ENCODE data around the gene RCBTB1. TPM values are rescaled to one million over a fixed set of nuclear protein-coding genes. Genes with fewer than 3 reads are reported as not detected.

The RCBTB1 gene
- total RNA-seq, 1 donor from 2014 or later = 2.0 TPM

GRCh38 chr13:49528161-49528560 is 57.2 kb downstream of the RCBTB1 start:
- H3K9me3 ChIP-seq = no peaks in the 10 kb centered on the region
- H3K4me3 ChIP-seq = no peak overlapping the region
- no peak overlapping the region for H3K27ac ChIP-seq
- peaks cover 12 to 22% of the 10 kb centered on the region in 2 donors for H3K36me3 ChIP-seq
- no peaks in the 10 kb centered on the region for H3K4me1 ChIP-seq
- no peak for DNase-seq (ENCODE audit: low spot score in 2 of 2)
- TF ChIP-seq, protein P1, sequence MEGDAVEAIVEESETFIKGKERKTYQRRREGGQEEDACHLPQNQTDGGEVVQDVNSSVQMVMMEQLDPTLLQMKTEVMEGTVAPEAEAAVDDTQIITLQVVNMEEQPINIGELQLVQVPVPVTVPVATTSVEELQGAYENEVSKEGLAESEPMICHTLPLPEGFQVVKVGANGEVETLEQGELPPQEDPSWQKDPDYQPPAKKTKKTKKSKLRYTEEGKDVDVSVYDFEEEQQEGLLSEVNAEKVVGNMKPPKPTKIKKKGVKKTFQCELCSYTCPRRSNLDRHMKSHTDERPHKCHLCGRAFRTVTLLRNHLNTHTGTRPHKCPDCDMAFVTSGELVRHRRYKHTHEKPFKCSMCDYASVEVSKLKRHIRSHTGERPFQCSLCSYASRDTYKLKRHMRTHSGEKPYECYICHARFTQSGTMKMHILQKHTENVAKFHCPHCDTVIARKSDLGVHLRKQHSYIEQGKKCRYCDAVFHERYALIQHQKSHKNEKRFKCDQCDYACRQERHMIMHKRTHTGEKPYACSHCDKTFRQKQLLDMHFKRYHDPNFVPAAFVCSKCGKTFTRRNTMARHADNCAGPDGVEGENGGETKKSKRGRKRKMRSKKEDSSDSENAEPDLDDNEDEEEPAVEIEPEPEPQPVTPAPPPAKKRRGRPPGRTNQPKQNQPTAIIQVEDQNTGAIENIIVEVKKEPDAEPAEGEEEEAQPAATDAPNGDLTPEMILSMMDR (IDR thresholded peaks at IDR 0.05) = no peak
- intact Hi-C loops (cut with DNase I) = no loop called here
- H3K27me3 ChIP-seq = no peaks in the 10 kb centered on the region

GRCh38 chr13:49527123-49527522 is 58.2 kb downstream of the RCBTB1 start:
- Histone ChIP-seq H3K27me3 (no peaks in the 10 kb centered on the region), H3K36me3 (peaks cover 20 to 27% of the 10 kb centered on the region in 2 donors), H3K27ac (no peak overlapping the region), H3K9me3 (no peaks in the 10 kb centered on the region), H3K4me1 (no peaks in the 10 kb centered on the region), H3K4me3 (no peak overlapping the region)
- DNase-seq (ENCODE audit: low spot score in 2 of 2) = no peak
- TF ChIP-seq, protein P1 (IDR thresholded peaks at IDR 0.05) = no peak
- intact Hi-C loops (cut with DNase I) = no loop called here

- H3K4me3 ChIP-seq = no peak overlapping the region
- TF ChIP-seq, protein P1 (IDR thresholded peaks at IDR 0.05) = no peak
- intact Hi-C loops (cut with DNase I) = no loop called here
- H3K27ac ChIP-seq = no peak overlapping the region
- no peaks in the 10 kb centered on the region for H3K9me3 ChIP-seq
- H3K36me3 ChIP-seq = peaks cover 24 to 35% of the 10 kb centered on the region in 2 donors
- no peaks in the 10 kb centered on the region for H3K27me3 ChIP-seq
- H3K4me1 ChIP-seq = no peaks in the 10 kb centered on the region
- DNase-seq (ENCODE audit: low spot score in 2 of 2) = no peak
These were observed 60.4 kb downstream of the RCBTB1 start for GRCh38 chr13:49524740-49525501.

GRCh38 chr13:49521224-49521623 is 64.1 kb downstream of the RCBTB1 start:
- H3K9me3 ChIP-seq = no peaks in the 10 kb centered on the region
- H3K4me1 ChIP-seq = no peaks in the 10 kb centered on the region
- H3K27me3 ChIP-seq = no peaks in the 10 kb centered on the region
- no peak for DNase-seq (ENCODE audit: low spot score in 2 of 2)
- TF ChIP-seq, protein P1 (IDR thresholded peaks at IDR 0.05) = no peak
- intact Hi-C loops (cut with DNase I) = no loop called here
- no peak overlapping the region for H3K4me3 ChIP-seq
- peaks cover 18 to 45% of the 10 kb centered on the region in 2 donors for H3K36me3 ChIP-seq
- H3K27ac ChIP-seq = no peak overlapping the region

DNA sequence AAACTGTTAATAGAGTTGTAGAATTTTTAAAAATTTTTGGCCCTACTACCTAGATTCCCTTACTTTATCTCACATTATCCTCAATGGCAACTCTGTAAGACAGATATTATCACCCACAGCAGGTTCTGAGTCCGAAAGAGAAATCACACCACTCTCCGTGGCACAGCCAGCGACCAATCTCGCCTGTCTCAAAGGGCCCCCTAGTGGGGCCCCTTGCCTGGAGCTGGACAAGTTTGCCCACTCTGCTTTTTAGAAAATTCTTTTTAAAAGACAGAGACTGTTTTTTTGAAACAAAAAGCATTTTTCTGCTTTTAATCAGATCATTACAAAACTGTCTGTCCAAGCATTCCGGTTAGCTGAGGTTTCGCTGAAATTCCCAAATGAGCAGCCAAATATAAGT is 67.9 kb downstream of the RCBTB1 start:
- Histone ChIP-seq H3K36me3 (peaks cover 14 to 52% of the 10 kb centered on the region in 2 donors), H3K4me3 (no peak overlapping the region), H3K27me3 (no peaks in the 10 kb centered on the region), H3K4me1 (no peaks in the 10 kb centered on the region), H3K27ac (no peak overlapping the region), H3K9me3 (no peaks in the 10 kb centered on the region)
- TF ChIP-seq, protein P1 (IDR thresholded peaks at IDR 0.05) = peak in 1 of 3 experiments; percentile 4
- DNase-seq (ENCODE audit: low spot score in 2 of 2) = no peak
- intact Hi-C loops (cut with DNase I) = no loop called here
